Hepatocyte (in vitro differentiated cells): Measurements from ENCODE around the gene PRKAR1B.

ENCODE experiments used
- EZH2phosphoT487 ChIP-seq: fragments of 200-600 bp; sonication (generic); IDR thresholded peaks from one replicate; pipeline ENCODE4 v1.6.1; 2018; ENCODE audit warnings: antibody characterized with exemption, mild to moderate bottlenecking, low read depth, moderate library complexity; ENCODE audit not compliant: unreplicated experiment, severe bottlenecking
- TF ChIP-seq, protein P1 (sequence below): fragments of 200-600 bp; sonication (generic); IDR thresholded peaks from 2 replicates; pipeline ENCODE4 v1.5.1; 2016; ENCODE audit warnings: antibody characterized with exemption, mild to moderate bottlenecking; ENCODE audit not compliant: poor library complexity

DNA sequence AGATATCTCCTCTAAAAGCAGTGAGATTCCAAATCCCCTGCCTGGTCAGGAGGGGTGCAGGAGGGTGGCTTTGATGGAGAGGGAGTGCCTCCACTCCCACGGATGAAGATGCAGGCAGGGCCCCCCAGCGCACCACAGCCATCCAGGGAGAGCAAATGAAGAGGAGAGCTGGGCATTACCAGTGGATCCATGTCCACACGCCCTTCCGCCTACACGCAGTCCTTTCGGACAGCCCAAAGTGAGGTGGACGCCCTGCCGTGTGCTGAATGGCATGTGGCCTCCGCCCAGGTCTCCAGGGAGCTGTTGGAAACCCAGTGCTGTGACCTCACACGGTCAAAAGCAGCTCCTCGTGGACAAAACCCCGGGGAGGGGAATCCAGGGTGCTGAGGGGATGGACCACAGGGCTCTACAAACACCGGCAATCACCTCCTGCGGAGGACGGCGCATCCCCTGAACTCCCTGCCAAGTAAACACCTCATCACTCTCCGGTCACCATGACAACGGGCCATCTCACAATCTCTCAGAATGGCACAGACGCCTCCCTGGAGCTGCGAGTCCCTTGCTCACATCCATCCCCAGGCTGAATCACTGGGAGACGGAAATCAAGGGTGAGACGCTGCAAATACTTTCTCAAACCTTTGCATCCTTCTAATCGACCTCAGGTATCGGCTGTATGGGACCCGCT is 35.6 kb downstream of the PRKAR1B start:
- no peak for TF ChIP-seq EZH2phosphoT487
- TF ChIP-seq, protein P1, sequence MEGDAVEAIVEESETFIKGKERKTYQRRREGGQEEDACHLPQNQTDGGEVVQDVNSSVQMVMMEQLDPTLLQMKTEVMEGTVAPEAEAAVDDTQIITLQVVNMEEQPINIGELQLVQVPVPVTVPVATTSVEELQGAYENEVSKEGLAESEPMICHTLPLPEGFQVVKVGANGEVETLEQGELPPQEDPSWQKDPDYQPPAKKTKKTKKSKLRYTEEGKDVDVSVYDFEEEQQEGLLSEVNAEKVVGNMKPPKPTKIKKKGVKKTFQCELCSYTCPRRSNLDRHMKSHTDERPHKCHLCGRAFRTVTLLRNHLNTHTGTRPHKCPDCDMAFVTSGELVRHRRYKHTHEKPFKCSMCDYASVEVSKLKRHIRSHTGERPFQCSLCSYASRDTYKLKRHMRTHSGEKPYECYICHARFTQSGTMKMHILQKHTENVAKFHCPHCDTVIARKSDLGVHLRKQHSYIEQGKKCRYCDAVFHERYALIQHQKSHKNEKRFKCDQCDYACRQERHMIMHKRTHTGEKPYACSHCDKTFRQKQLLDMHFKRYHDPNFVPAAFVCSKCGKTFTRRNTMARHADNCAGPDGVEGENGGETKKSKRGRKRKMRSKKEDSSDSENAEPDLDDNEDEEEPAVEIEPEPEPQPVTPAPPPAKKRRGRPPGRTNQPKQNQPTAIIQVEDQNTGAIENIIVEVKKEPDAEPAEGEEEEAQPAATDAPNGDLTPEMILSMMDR, result no peak
